Ramos (cell line): Measurements from ENCODE around the gene PLAGL1.

Experiments
- in situ Hi-C: fragments of 300-500 bp; cut with MboI; formaldehyde crosslinking; loops from one replicate; pipeline ENCODE4 v1.14.3; 2022; ENCODE audit warnings: low sequenced_read_pairs; ENCODE audit not compliant: unreplicated experiment

Gene PLAGL1

GRCh38 chr6:143969077-143969476 is 39.0 kb downstream of the PLAGL1 start:
- in situ Hi-C loops = no loop called here

- in situ Hi-C loops = no loop called here
Observed at GRCh38 chr6:143967706-143968376, 40.2 kb downstream of the PLAGL1 start.

- in situ Hi-C loops = no loop called here
Observed at GRCh38 chr6:143966312-143966711, 41.7 kb downstream of the PLAGL1 start.

GRCh38 chr6:143965503-143966171 is 42.4 kb downstream of the PLAGL1 start:
- in situ Hi-C loops = no loop called here

- in situ Hi-C loops = no loop called here
Observed at GRCh38 chr6:143964674-143965081, 43.4 kb downstream of the PLAGL1 start.

- in situ Hi-C loops = no loop called here
Observed at GRCh38 chr6:143963158-143963919, 44.7 kb downstream of the PLAGL1 start.

GRCh38 chr6:143961886-143962878 is 45.9 kb downstream of the PLAGL1 start:
- in situ Hi-C loops = no loop called here

GRCh38 chr6:143961066-143961465 is 47.0 kb downstream of the PLAGL1 start:
- in situ Hi-C loops = no loop called here

GRCh38 chr6:143959927-143960326 is 48.1 kb downstream of the PLAGL1 start:
- in situ Hi-C loops = no loop called here

GRCh38 chr6:143958839-143959399 is 49.1 kb downstream of the PLAGL1 start:
- in situ Hi-C loops = no loop called here

- in situ Hi-C loops = no loop called here
Observed at GRCh38 chr6:143957679-143958274, 50.3 kb downstream of the PLAGL1 start.

- in situ Hi-C loops = no loop called here
Observed at GRCh38 chr6:143955971-143956370, 52.1 kb downstream of the PLAGL1 start.

- in situ Hi-C loops = no loop called here
Observed at GRCh38 chr6:143953922-143954321, 54.1 kb downstream of the PLAGL1 start.

GRCh38 chr6:143952947-143953701 is 54.9 kb downstream of the PLAGL1 start:
- in situ Hi-C loops = no loop called here

GRCh38 chr6:143952060-143952778 is 55.8 kb downstream of the PLAGL1 start:
- in situ Hi-C loops = no loop called here

GRCh38 chr6:143950875-143951274 is 57.2 kb downstream of the PLAGL1 start:
- in situ Hi-C loops = no loop called here

GRCh38 chr6:143949962-143950361 is 58.1 kb downstream of the PLAGL1 start:
- in situ Hi-C loops = no loop called here

GRCh38 chr6:143949535-143949934 is 58.5 kb downstream of the PLAGL1 start:
- in situ Hi-C loops = no loop called here
